SK-N-SH (cell line): Measurements from ENCODE around the gene ERCC2.

Experiments
- FOSL2 ChIP-seq: IDR thresholded peaks from 2 replicates; pipeline ENCODE4 v1.4.0; 2012; ENCODE audit warnings: low read depth, mild to moderate bottlenecking, moderate library complexity, borderline replicate concordance
- JUND ChIP-seq: IDR thresholded peaks from 2 replicates; pipeline ENCODE4 v1.4.0; 2012
- MEF2A ChIP-seq: IDR thresholded peaks from 2 replicates; pipeline ENCODE4 v1.4.0; 2012; ENCODE audit warnings: low read depth, borderline replicate concordance
- RAD21 ChIP-seq: IDR thresholded peaks from 2 replicates; pipeline ENCODE4 v1.6.1; 2012; ENCODE audit warnings: mild to moderate bottlenecking, low read length
- TAF1 ChIP-seq: IDR thresholded peaks from 2 replicates; pipeline ENCODE4 v1.6.1; 2012; ENCODE audit warnings: low read depth, mild to moderate bottlenecking, low read length, moderate library complexity, borderline replicate concordance

DNA sequence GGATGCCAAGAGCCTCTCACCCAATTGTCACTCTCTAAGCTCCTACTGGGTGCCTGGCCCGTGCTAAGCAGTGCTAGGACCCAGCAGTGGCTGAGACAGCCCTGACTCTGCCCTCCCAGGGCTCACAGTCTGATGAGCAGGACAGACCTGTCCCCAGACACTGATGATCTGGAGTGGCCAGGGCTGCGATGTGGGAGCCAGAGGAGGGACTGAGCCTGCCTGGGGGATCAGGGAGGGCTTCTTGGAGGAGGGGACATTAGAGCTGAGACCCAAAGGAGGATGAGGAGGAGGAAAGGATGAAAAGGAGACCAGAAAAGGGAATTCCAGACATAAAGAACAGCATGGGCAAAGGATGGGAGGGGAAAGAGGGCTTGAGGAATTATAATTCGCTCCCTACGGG lies 46.8 kb upstream of the ERCC2 start:
- TF ChIP-seq FOSL2 (no peak), JUND (no peak), TAF1 (no peak), MEF2A (no peak), RAD21 (no peak)
